Measurements from ENCODE around the gene CUX1. TPM values are rescaled to one million over a fixed set of nuclear protein-coding genes. Genes with fewer than 3 reads are reported as not detected.
A peak's percentile ranks its signal among the peaks of the same experiment; 100 is the strongest.

The CUX1 gene
- total and polyA plus RNA-seq, 4 donors, result 40.5 to 138 (median 69.1) TPM

DNA sequence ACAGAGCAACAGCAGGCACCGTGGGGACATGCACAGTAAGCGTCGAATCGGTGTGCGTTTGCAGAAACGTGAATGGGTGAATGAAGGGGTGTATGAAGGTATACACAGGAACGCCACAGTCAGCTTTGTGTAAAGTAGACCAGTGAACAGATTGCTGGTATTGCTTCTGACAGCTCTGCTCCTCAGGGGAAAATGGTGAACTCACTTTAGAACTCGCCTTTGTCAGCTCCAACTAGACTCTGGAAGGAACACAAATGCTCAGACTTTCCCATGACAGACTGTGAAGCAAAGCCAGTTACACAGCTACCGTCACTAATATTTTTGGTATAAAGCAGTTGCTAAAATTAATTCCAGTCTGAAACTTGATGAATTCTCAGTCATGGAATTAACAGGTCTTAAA is 78.9 kb downstream of the CUX1 start:
- ATAC-seq (ENCODE audit: insufficient read depth, low FRiP score) (no peak), DNase-seq (no peak)
- Histone ChIP-seq H3K9me3 (ENCODE audit: control insufficient read depth in 4 of 4, insufficient read depth in 3 of 4, low read length in 3 of 4) (no peaks in the 10 kb centered on the region), H3K36me3 (ENCODE audit: control insufficient read depth in 4 of 4, insufficient read depth in 4 of 4, low read length in 4 of 4) (no peaks in the 10 kb centered on the region), H3K27ac (ENCODE audit: low read depth in 1 of 2, low read length in 1 of 2) (no peak overlapping the region), H3K4me1 (ENCODE audit: control insufficient read depth in 5 of 5, insufficient read depth in 5 of 5, low read length in 5 of 5) (peaks cover 4 to 29% (median 9%) of the 10 kb centered on the region in 5 donors), H3K4me3 (no peak overlapping the region), H3K27me3 (ENCODE audit: control insufficient read depth in 3 of 3, insufficient read depth in 3 of 3, low read length in 2 of 3) (no peaks in the 10 kb centered on the region), H3K9ac (ENCODE audit: insufficient read depth in 1 of 2, low read length in 2 of 2) (no peak overlapping the region)
- TF ChIP-seq CTCF (IDR thresholded peaks at IDR 0.05; ENCODE audit: control extremely low read depth, extremely low read depth), result no peak
- WGBS, 2 donors, result 89 to 91% methylated on average over 9 of the region's 9 CpGs

- H3K4me1 ChIP-seq (ENCODE audit: control insufficient read depth in 5 of 5, insufficient read depth in 5 of 5, low read length in 5 of 5), result peaks cover 5 to 30% (median 9%) of the 10 kb centered on the region in 5 donors
- no peaks in the 10 kb centered on the region for H3K27me3 ChIP-seq (ENCODE audit: control insufficient read depth in 3 of 3, insufficient read depth in 3 of 3, low read length in 2 of 3)
- H3K36me3 ChIP-seq (ENCODE audit: control insufficient read depth in 4 of 4, insufficient read depth in 4 of 4, low read length in 4 of 4), result no peaks in the 10 kb centered on the region
- H3K27ac ChIP-seq (ENCODE audit: low read depth in 1 of 2, low read length in 1 of 2), result no peak overlapping the region
- no peak overlapping the region for H3K9ac ChIP-seq (ENCODE audit: insufficient read depth in 1 of 2, low read length in 2 of 2)
- H3K9me3 ChIP-seq (ENCODE audit: control insufficient read depth in 4 of 4, insufficient read depth in 3 of 4, low read length in 3 of 4), result no peaks in the 10 kb centered on the region
- ATAC-seq (ENCODE audit: insufficient read depth, low FRiP score) (no peak), DNase-seq (no peak)
- no peak overlapping the region for H3K4me3 ChIP-seq
- TF ChIP-seq CTCF (IDR thresholded peaks at IDR 0.05; ENCODE audit: control extremely low read depth, extremely low read depth), result no peak
- WGBS, 2 donors, result 67 to 79% methylated on average over 7 of the region's 7 CpGs
These were observed 79.5 kb downstream of the CUX1 start for GRCh38 chr7:101896941-101897340.

DNA sequence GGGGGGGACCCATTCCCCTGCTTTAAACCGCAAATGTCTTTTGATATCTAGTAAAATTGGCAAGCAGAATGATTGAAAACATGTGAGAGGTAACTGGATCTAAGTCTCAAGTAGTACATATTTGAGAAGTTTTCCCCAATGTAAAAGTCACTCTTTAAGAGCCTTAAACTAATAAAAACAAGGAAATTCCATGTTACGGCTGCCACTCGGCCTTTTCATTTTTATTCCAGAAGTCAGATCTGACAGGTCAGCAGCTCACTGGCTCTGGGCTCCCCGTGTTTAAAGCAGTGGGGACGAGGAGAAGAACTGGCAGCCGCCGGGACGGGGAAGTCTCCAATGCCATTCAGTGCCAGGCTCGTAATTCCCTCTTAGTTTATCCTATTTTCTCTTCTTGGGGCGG is 80.7 kb downstream of the CUX1 start:
- no peaks in the 10 kb centered on the region for H3K36me3 ChIP-seq (ENCODE audit: control insufficient read depth in 4 of 4, insufficient read depth in 4 of 4, low read length in 4 of 4)
- TF ChIP-seq CTCF (IDR thresholded peaks at IDR 0.05; ENCODE audit: control extremely low read depth, extremely low read depth), result no peak
- H3K27ac ChIP-seq (ENCODE audit: low read depth in 1 of 2, low read length in 1 of 2), result peak overlapping the region in 1 of 2 donors; percentile 1
- DNase-seq, result no peak
- 73 to 79% methylated on average over 10 of the region's 10 CpGs for WGBS, 2 donors
- H3K4me1 ChIP-seq (ENCODE audit: control insufficient read depth in 5 of 5, insufficient read depth in 5 of 5, low read length in 5 of 5), result peaks cover 5 to 24% (median 9%) of the 10 kb centered on the region in 5 donors
- H3K27me3 ChIP-seq (ENCODE audit: control insufficient read depth in 3 of 3, insufficient read depth in 3 of 3, low read length in 2 of 3), result no peaks in the 10 kb centered on the region
- no peak for ATAC-seq (ENCODE audit: insufficient read depth, low FRiP score)
- H3K9ac ChIP-seq (ENCODE audit: insufficient read depth in 1 of 2, low read length in 2 of 2), result no peak overlapping the region
- no peaks in the 10 kb centered on the region for H3K9me3 ChIP-seq (ENCODE audit: control insufficient read depth in 4 of 4, insufficient read depth in 3 of 4, low read length in 3 of 4)
- H3K4me3 ChIP-seq, result no peak overlapping the region

GRCh38 chr7:101899616-101900015 is 82.2 kb downstream of the CUX1 start:
- Histone ChIP-seq H3K9me3 (ENCODE audit: control insufficient read depth in 4 of 4, insufficient read depth in 3 of 4, low read length in 3 of 4) (no peaks in the 10 kb centered on the region), H3K4me3 (no peak overlapping the region), H3K36me3 (ENCODE audit: control insufficient read depth in 4 of 4, insufficient read depth in 4 of 4, low read length in 4 of 4) (no peaks in the 10 kb centered on the region), H3K27ac (ENCODE audit: low read depth in 1 of 2, low read length in 1 of 2) (peak overlapping the region in 1 of 2 donors; percentile 21), H3K4me1 (ENCODE audit: control insufficient read depth in 5 of 5, insufficient read depth in 5 of 5, low read length in 5 of 5) (peaks cover 5 to 24% (median 9%) of the 10 kb centered on the region in 5 donors), H3K27me3 (ENCODE audit: control insufficient read depth in 3 of 3, insufficient read depth in 3 of 3, low read length in 2 of 3) (no peaks in the 10 kb centered on the region), H3K9ac (ENCODE audit: insufficient read depth in 1 of 2, low read length in 2 of 2) (no peak overlapping the region)
- ATAC-seq (ENCODE audit: insufficient read depth, low FRiP score) (no peak), DNase-seq (no peak)
- TF ChIP-seq CTCF (IDR thresholded peaks at IDR 0.05; ENCODE audit: control extremely low read depth, extremely low read depth), result no peak
- WGBS, 2 donors, result 80 to 87% methylated on average over 7 of the region's 7 CpGs
